Testis (tissue), 2 donors: ENCODE data around the gene NDUFV2.

Experiments used
- POLR2A ChIP-seq: fragments of 450-650 bp; IDR thresholded peaks from one replicate; pipeline ENCODE4 v1.6.1; 2017; ENCODE audit warnings: antibody characterized with exemption, mild to moderate bottlenecking, moderate library complexity
- TF ChIP-seq, protein P1 (sequence below), 3 experiments: fragments of 450-650 bp in 2 of 3; fragments of 200-600 bp in 1 of 3; sonication (generic) in 1 of 3; IDR thresholded peaks; one replicate each; pipeline ENCODE4 v1.5.1; 2016 to 2019; ENCODE audit warnings: antibody characterized with exemption in 3 of 3, mild to moderate bottlenecking in 2 of 3, moderate library complexity in 1 of 3

DNA sequence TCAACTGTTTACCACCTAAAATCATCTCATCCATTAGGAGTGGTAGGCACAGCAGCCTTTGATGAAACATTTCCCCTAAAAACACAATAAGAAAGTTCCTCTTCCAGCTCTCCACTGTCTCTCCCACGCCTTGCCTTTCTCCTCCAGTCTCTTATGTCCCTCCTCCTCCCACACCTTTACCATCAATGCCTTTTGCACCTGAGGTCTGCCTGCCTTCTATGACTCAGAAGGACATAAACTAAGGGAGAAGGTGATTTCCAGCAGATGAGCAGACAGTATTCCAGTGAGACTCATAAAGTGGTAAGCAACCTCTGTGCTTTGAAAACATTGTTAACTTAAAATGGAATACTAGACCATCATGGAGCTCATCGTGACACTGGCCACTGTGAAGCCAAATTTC lies 34.2 kb upstream of the NDUFV2 start:
- TF ChIP-seq, protein P1, sequence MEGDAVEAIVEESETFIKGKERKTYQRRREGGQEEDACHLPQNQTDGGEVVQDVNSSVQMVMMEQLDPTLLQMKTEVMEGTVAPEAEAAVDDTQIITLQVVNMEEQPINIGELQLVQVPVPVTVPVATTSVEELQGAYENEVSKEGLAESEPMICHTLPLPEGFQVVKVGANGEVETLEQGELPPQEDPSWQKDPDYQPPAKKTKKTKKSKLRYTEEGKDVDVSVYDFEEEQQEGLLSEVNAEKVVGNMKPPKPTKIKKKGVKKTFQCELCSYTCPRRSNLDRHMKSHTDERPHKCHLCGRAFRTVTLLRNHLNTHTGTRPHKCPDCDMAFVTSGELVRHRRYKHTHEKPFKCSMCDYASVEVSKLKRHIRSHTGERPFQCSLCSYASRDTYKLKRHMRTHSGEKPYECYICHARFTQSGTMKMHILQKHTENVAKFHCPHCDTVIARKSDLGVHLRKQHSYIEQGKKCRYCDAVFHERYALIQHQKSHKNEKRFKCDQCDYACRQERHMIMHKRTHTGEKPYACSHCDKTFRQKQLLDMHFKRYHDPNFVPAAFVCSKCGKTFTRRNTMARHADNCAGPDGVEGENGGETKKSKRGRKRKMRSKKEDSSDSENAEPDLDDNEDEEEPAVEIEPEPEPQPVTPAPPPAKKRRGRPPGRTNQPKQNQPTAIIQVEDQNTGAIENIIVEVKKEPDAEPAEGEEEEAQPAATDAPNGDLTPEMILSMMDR (IDR thresholded peaks at IDR 0.05) = no peak
- TF ChIP-seq POLR2A = no peak
